KOPT-K1 (cell line): Measurements from ENCODE around the gene MLST8.

Experiments
- H3K27ac ChIP-seq: fragments of 200-600 bp; sonication (generic); 2 replicates; pipeline ENCODE4 v1.5.1; 2016; ENCODE audit warnings: antibody characterized with exemption, mild to moderate bottlenecking, low read depth, low read length; ENCODE audit not compliant: poor library complexity, severe bottlenecking
- H3K36me3 ChIP-seq: fragments of 200-600 bp; sonication (generic); 2 replicates; pipeline ENCODE4 v1.5.1; 2017; ENCODE audit warnings: antibody characterized with exemption, mild to moderate bottlenecking, low read length, moderate library complexity; ENCODE audit not compliant: insufficient read depth
- H3K9me3 ChIP-seq: fragments of 200-600 bp; sonication (generic); 2 replicates; pipeline ENCODE4 v1.5.1; 2017; ENCODE audit warnings: antibody characterized with exemption, low read length, mild to moderate bottlenecking; ENCODE audit not compliant: insufficient read depth, poor library complexity, severe bottlenecking

MLST8 gene

DNA sequence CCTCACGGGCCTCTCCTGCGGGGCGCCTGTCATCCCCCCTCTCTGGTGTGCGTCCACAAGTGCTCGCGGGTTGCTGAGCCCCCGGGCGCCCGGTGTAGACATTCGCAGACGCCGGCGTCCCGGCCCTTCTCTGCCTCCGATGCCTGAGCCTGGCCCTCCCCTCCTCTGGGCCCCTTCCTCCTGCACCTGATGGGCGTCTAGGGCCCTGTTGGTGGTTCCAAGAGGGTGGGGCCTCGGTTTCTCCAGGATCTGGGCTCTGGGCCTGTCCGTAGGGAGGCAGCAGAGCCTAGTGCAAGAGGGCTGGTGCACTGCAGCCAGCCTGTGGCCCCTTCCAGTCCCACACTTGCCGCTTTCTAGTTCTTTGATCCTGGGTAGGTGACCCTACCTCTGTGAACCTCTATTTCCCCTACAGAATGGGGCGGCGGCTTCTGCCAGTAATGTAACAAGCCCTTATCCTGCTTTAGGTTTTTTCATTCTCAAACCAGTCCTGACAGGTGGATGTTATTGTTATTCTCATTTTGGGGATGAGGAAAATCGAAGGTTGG, 18.8 kb downstream of the MLST8 start:
- Histone ChIP-seq H3K36me3 (peaks cover 22% of the 10 kb centered on the region), H3K9me3 (no peaks in the 10 kb centered on the region), H3K27ac (peak overlapping the region; percentile 77)

DNA sequence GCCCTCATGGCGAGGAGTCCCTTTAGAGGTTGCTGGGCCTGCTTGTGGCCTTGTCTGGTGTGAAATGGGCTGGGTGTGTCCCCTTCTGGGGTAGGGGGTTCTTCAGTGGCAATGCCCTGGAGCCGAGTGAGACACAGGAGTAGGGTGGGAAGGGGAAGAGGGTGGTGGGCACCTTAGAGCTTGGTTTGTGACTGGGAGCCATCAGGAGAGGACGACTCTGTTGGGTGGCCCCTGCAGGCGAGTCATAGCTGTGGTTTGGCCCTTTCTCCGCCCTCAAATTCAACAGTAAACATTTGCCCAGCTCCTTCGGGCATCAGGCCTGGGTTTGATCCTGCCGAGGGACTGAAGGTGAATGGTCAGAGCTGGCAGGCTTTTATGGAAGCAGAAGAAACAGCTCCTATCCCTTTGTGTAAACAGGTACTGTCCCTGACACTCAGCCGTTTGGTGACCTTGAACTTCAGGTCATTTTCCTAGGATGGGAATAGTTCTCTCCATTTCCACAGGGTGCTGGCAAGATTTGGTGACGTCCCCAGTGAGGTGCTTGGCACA, 21.1 kb downstream of the MLST8 start:
- Histone ChIP-seq H3K27ac (no peak overlapping the region), H3K9me3 (no peaks in the 10 kb centered on the region), H3K36me3 (peaks cover 45% of the 10 kb centered on the region)

DNA sequence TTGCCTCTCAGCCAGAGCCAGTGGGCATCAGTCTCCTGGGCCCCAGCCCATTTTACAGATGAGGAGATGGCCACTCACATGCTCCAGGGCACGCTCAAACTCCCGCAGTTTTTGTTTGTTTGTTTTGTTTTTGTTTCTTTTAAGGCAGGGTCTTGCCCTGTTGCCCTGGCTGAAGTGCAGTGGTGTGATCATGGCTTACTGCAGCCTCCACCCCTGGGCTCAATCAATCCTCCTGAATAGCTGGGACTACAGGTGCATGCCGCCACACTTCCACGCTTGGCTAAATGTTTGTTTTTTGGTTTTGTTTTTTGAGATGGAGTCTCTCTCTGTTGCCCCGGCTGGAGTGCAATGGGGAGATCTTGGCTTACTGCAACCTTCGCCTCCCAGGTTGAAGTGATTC, 21.7 kb downstream of the MLST8 start:
- no peaks in the 10 kb centered on the region for H3K9me3 ChIP-seq
- H3K36me3 ChIP-seq: peaks cover 51% of the 10 kb centered on the region
- no peak overlapping the region for H3K27ac ChIP-seq

DNA sequence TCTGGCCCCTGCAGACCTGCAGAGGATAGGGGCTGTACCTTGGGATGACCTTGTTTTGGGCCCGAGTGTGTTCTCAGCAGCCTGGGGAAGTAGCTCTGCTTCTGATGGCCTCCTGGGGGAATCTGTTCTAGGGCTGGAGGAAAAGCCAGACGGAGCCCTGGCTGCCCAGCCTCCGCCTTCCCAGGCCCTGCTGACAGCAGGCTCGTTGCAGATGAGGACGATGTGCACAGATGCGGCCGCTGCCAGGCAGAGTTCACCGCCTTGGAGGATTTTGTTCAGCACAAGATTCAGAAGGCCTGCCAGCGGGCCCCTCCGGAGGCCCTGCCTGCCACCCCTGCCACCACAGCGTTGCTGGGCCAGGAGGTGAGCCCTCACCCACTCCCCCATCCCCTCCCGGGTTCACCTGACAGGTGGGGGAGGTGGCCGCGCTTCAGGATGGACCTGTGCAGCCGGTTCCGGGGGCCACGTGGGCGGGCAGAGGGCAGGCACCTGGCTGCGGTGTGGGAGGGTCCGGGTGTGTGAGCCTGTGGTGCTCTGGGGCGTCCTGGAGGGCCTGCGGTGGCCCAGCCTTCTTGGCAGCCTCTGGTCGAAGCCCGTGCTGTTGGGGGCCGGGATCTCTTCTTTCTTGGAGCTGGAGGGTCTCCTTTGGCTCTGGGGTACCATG, 23.0 kb downstream of the MLST8 start:
- Histone ChIP-seq H3K9me3 (no peaks in the 10 kb centered on the region), H3K27ac (no peak overlapping the region), H3K36me3 (peaks cover 65% of the 10 kb centered on the region)

DNA sequence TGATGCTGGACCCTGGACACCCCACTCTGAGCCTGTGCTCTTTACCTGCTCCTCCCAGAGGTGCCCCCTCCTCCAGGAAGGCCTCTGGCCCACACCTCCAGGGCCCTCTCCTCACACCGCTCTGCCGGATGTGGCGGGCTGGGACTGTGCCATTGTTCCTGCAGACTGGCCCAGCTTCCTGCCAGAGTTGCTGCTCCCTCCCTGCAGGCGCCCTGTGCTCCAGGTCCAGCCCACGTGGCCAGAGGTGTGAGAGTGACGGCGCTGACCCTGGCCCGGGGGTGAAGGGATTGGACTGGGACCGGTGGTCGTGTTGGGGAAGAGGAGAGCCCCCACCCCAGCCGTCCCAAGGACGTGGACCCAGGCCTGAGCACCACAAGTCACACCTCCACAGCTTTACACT, 23.8 kb downstream of the MLST8 start:
- H3K9me3 ChIP-seq: no peaks in the 10 kb centered on the region

DNA sequence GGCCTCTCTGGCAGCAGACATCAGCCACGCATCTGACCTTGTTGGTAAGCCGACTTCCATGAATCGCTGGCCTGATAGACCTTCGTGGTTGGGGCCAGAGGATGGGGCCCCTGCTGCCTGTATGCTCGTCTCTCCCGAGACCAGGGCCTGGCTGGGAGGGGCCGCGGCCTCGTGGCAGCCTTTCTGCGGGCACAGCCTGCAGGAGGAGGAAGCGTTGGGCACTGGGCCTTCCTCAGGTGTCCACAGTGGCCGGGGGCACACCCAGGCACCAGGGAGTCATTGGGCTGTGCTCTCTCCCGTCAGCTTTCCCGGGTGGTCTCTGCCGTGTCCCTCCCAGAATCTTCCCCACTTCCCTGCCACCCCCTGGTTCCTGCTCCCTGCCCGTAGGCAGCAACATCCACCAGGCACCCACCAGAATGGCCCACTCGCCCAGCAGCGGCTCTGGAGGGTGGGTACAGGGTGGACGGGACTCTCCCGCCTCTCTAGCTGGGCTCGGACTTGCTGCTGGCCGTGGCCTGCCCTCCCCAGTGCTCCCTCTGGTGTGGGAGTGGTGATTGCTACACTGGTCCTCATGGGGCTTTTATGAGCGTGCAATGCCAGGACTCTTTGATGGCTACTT, 24.5 kb downstream of the MLST8 start:
- H3K9me3 ChIP-seq: no peaks in the 10 kb centered on the region
- H3K27ac ChIP-seq: no peak overlapping the region
- H3K36me3 ChIP-seq: peaks cover 80% of the 10 kb centered on the region

More for the DNA sequence above, 23.8 kb downstream of the MLST8 start:
- H3K36me3 ChIP-seq: peaks cover 73% of the 10 kb centered on the region
- H3K27ac ChIP-seq: no peak overlapping the region

DNA sequence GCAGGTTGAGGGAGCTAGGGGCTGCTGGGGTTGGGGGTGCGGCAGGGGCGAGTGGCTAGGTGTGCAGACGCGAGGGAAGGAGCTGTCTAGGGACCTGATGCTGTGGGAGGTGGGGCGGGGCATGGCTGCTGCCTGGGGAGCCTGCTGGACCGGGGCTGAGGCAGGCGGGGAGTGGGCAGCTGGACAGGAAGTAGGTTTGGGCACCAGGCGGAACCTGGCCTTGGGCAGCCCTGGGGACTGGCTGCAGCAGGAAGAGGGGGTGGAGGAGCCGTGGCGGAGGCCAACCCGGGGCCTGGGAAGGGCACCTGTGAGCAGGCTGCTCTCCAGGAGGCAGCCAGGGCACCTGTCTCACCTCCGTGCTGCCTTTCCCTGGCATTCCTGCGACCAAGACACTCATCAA, 25.1 kb downstream of the MLST8 start:
- Histone ChIP-seq H3K9me3 (no peaks in the 10 kb centered on the region), H3K27ac (no peak overlapping the region), H3K36me3 (peaks cover 86% of the 10 kb centered on the region)

DNA sequence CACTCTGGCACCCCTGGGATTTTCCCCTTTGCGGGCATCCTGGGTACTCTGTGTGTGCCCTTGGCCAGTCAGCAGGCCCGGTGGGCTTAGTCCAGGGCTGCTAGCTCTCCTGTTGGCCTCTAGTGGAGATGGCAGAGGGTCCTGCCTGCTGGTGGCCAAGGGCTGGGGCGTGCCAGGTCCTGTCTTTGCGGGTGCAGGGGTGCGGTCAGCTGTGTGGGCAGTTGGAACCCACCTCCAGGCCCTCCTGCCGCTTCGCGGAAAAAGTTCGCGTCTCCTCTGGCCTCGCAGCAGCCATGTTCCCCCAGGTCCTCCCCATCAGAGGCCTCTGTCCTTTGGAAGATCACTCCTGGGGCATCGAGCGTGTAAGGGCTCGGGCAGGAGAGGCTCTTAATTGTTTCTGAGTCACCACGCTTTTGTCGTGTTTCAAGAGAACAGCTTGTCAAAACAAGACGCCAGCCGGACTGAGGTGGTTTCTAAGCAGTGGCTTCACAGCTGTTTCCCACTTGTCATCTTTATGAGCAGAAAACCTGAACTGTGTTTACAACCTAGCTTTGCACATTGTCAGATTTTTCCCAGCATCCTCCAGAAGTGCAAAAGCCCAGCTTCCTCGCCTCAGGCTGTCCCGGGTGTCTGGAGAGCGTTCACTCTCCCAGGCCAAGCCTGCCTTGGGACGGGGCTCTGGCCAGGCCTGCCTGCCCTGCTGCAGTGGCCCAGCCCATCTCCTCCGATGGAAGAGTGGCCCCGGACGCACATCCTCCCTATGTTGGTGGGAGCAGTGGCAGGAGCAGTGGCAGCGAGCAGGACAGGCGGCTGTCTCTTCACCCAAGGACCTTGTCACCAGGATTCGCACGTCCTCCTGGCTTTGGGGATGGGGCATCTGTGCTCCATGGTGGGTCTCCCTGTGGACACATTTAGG, 26.0 kb downstream of the MLST8 start:
- no peaks in the 10 kb centered on the region for H3K9me3 ChIP-seq
- H3K27ac ChIP-seq: no peak overlapping the region
- peaks cover 93% of the 10 kb centered on the region for H3K36me3 ChIP-seq

DNA sequence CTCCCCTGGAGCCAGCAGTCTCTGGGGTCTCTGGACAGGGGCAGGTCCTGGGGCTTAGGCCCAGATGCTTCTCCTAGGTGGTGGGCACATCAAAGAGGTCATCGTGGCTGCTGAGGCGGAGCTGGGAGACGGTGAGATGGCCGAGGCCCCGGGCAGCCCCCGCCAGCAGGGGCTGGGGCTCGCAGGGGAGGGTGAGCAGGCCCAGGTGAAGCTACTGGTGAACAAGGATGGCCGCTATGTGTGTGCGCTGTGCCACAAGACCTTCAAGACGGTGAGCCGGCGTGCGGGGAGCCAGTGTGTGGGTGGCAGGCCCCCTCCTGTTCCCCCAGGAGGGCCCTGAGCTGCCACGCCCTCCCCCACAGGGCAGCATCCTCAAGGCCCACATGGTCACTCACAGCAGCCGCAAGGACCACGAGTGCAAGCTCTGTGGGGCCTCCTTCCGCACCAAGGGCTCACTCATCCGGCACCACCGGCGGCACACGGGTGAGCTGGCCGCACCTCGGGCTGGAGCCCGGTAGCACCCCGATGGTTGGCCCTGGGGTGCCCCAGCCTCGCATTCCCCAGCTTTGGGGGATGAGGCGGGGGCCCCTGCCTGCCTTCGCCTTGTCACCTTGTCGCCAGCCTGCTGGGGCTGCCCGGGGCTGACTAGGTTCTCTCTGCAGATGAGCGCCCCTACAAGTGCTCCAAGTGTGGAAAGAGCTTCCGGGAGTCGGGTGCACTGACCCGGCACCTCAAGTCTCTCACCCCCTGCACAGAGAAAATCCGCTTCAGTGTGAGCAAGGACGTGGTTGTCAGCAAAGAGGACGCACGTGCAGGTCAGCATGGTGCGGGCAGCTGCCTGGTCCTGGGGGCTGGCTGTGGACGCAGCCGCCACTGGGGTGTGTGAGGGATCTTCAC, 27.1 kb downstream of the MLST8 start:
- H3K27ac ChIP-seq: no peak overlapping the region
- peaks cover 88% of the 10 kb centered on the region for H3K36me3 ChIP-seq
- H3K9me3 ChIP-seq: no peaks in the 10 kb centered on the region

DNA sequence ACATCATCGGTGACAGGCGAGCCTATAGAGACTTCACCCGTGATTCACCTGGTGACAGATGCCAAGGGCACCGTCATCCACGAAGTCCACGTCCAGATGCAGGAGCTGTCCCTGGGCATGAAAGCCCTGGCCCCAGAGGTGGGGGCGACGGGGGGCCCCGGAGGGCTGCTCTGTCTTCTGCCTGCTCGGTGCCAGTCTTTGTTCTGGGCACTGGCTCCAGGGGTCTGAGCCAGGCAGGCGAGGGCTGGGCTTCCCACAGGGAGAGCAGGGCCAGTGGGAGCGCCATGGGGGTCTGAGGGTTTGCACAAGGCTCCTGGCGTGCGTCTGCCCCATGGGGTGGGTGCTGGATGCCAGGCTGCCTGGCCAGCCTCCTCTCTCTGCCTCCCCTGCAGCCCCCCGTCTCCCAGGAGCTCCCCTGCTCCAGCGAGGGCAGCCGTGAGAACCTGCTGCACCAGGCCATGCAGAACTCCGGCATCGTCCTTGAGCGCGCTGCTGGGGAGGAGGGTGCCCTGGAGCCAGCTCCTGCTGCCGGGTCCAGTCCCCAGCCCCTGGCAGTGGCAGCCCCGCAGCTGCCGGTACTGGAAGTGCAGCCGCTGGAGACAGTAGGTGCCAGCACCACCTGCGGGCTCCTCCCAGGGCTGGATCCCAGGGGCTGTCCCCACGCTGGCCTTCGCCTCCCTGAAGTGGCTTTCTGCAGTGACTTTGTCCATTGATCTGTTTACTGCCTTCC, 28.0 kb downstream of the MLST8 start:
- peaks cover 92% of the 10 kb centered on the region for H3K36me3 ChIP-seq
- H3K27ac ChIP-seq: no peak overlapping the region
- H3K9me3 ChIP-seq: no peaks in the 10 kb centered on the region

DNA sequence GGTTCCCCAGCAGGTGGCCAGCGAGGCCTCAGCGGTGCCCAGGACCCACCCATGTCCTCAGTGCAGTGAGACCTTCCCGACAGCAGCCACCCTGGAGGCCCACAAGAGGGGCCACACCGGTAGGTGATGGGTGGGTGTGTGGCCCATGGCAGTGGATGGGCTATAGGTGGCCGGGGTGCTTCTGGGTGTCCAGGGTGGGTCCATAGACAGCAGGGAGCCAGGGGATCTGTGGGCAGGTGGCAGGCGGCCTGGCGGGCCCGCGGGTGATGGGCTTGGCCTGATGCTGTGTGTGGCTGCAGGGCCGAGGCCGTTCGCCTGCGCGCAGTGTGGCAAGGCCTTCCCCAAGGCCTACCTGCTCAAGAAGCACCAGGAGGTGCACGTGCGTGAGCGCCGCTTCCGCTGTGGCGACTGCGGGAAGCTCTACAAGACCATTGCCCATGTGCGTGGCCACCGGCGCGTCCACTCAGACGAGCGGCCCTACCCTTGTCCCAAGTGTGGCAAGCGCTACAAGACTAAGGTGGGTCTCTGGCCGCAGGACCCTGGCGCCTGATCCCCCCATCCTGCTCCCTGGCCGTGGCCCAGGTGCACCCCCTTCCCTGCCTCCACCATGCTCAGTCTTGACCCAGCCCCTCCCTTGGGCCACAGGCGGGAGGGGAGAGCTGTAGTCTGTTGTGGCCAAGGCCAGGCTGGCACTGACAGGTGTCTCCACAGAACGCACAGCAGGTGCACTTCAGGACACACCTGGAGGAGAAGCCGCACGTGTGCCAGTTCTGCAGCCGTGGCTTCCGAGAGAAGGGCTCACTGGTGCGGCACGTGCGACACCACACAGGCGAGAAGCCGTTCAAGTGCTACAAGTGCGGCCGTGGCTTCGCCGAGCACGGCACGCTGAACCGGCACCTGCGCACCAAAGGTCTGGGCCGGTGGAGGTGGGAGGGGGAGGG, 28.9 kb downstream of the MLST8 start:
- H3K9me3 ChIP-seq: no peaks in the 10 kb centered on the region
- H3K27ac ChIP-seq: no peak overlapping the region
- H3K36me3 ChIP-seq: peaks cover 92% of the 10 kb centered on the region

DNA sequence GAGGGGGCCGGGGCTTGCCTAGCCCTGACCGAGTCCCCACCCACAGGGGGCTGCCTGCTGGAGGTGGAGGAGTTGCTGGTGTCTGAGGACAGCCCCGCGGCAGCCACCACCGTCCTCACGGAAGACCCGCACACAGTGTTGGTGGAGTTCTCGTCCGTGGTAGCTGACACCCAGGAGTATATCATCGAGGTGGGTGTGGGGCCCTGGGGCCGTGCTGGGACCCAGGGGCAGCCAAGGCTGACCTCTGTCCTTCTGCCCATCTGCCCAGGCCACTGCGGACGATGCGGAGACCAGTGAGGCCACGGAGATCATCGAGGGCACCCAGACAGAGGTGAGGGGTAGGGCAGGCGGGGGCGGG, 29.5 kb downstream of the MLST8 start:
- H3K36me3 ChIP-seq: peaks cover 92% of the 10 kb centered on the region
- H3K27ac ChIP-seq: no peak overlapping the region
- H3K9me3 ChIP-seq: no peaks in the 10 kb centered on the region

DNA sequence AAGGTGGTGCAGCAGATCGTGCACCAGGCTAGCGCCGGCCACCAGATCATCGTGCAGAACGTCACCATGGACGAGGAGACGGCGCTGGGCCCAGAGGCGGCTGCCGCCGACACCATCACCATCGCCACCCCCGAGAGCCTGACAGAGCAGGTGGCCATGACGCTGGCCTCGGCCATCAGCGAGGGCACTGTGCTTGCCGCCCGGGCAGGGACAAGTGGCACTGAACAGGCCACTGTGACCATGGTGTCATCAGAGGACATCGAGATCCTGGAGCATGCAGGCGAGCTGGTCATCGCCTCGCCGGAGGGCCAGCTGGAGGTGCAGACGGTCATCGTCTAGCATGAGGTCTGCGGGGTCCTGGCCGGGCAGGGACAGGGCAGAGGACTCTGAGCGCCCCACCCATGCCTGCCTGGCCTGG, 30.0 kb downstream of the MLST8 start:
- Histone ChIP-seq H3K27ac (no peak overlapping the region), H3K9me3 (no peaks in the 10 kb centered on the region), H3K36me3 (peaks cover 90% of the 10 kb centered on the region)
